Kidney (tissue), 14 donors: ENCODE data around the gene NEAT1. TPM values are rescaled to one million over a fixed set of nuclear protein-coding genes. Genes with fewer than 3 reads are reported as not detected.
A peak's percentile ranks its signal among the peaks of the same experiment; 100 is the strongest.

ENCODE experiments used
- DNase-seq, 5 donors: peaks; one replicate each; pipeline ENCODE4 v3.0.0-alpha.2; 2013 to 2020
- FAIRE-seq: peaks from 2 replicates; lab custom pipeline; 2012; peaks lifted over from hg19 to GRCh38; lab: Jason Lieb, UNC
- H3K27ac ChIP-seq, 2 donors: one replicate each; pipeline ENCODE4 v1.7.0; 2013; ENCODE audit warnings: low read depth in 2 of 2, low read length in 2 of 2, inconsistent platforms in 1 of 2
- H3K27me3 ChIP-seq: one replicate; pipeline ENCODE4 v1.7.1; 2013; ENCODE audit warnings: low read length, inconsistent platforms; ENCODE audit not compliant: control insufficient read depth, insufficient read depth
- H3K36me3 ChIP-seq, 3 donors: one replicate each; pipeline versions ENCODE4 v1.7.0 to v1.7.1; 2013; ENCODE audit warnings: low read length in 3 of 3, control low read depth in 1 of 3, inconsistent platforms in 1 of 3; ENCODE audit not compliant: insufficient read depth in 3 of 3, control insufficient read depth in 2 of 3
- H3K4me1 ChIP-seq, 3 donors: one replicate each; pipeline versions ENCODE4 v1.7.0 to v1.7.1; 2013; ENCODE audit warnings: low read length in 3 of 3, inconsistent platforms in 1 of 3, low read depth in 1 of 3; ENCODE audit not compliant: control insufficient read depth in 2 of 3, insufficient read depth in 2 of 3
- H3K4me3 ChIP-seq, 3 donors: one replicate each; pipeline versions ENCODE4 v1.7.0 to v1.8.1; 2013; ENCODE audit warnings: low read length in 3 of 3, control low read depth in 1 of 3, inconsistent platforms in 1 of 3
- H3K9ac ChIP-seq, 3 donors: one replicate each; pipeline versions ENCODE4 v1.7.0 to v1.7.1; 2013; ENCODE audit warnings: low read length in 3 of 3, control low read depth in 1 of 3, inconsistent platforms in 1 of 3
- H3K9me3 ChIP-seq, 3 donors: one replicate each; pipeline versions ENCODE4 v1.7.0 to v1.7.1; 2013; ENCODE audit warnings: low read length in 3 of 3, control low read depth in 1 of 3, inconsistent platforms in 1 of 3; ENCODE audit not compliant: control insufficient read depth in 2 of 3, insufficient read depth in 1 of 3
- CTCF ChIP-seq: IDR thresholded peaks from 3 replicates; pipeline ENCODE4 v1.5.1; 2012; ENCODE audit warnings: mild to moderate bottlenecking, moderate library complexity, borderline replicate concordance; ENCODE audit not compliant: insufficient read depth; ENCODE audit errors: extremely low read depth
- intact Hi-C: fragments of 100-400 bp; cut with DNase I; formaldehyde crosslinking; loops from one replicate; pipeline ENCODE4 v1.11.1; 2022
- polyA plus RNA-seq: library from polyadenylated mRNA; stranded (reverse); fragments of 350-450 nt; fragmentation: Illumina TruSeq; extraction: RNeasy Lipid Tissue Mini Kit (QIAGEN cat#74804); gene quantifications from one replicate; pipeline ENCODE4 v1.2.3, GENCODE V29; 2014; ENCODE audit warnings: low read depth, low replicate concordance; ENCODE audit not compliant: insufficient read depth
- total RNA-seq: library from RNA; stranded (reverse); fragmentation: NEBNext Ultra II Directional; extraction: Animal tissue kit (Norgen Biotek cat#: 25700); gene quantifications from one replicate; pipeline ENCODE4 v1.2.1, GENCODE V29; 2021
- donor health status: control.
- donor health status: control.
- donor health status: control.
- donor health status: control.
- donor health status: control.
- donor health status: DM: yes; HTN: yes; CAD: no.
- donor health status: Normal renal cell carcinoma (clear cell type).

Gene NEAT1
- total and polyA plus RNA-seq, 2 donors from 2014 or later: 595 to 1,006 TPM

GRCh38 chr11:65492637-65493366 is 70.2 kb downstream of the NEAT1 start:
- no peaks in the 10 kb centered on the region for H3K27me3 ChIP-seq
- DNase-seq (peak in 3 of 5 donors; percentile 74 to 92 (median 88)), FAIRE-seq (no peak)
- no peaks in the 10 kb centered on the region for H3K36me3 ChIP-seq
- peak overlapping the region; percentile 98 to 99 for H3K27ac ChIP-seq
- H3K9ac ChIP-seq: peak overlapping the region; percentile 3 to 68 (median 56)
- H3K9me3 ChIP-seq: no peaks in the 10 kb centered on the region
- peak overlapping the region in 2 of 3 donors; percentile 12 to 18 for H3K4me3 ChIP-seq
- intact Hi-C loops: no loop called here
- TF ChIP-seq CTCF: no peak
- H3K4me1 ChIP-seq: peaks cover 20 to 76% (median 72%) of the 10 kb centered on the region in 3 donors

- peaks cover 12 to 68% (median 64%) of the 10 kb centered on the region in 3 donors for H3K4me1 ChIP-seq
- no peaks in the 10 kb centered on the region for H3K36me3 ChIP-seq
- FAIRE-seq (no peak), DNase-seq (peak in 3 of 5 donors; percentile 64 to 87 (median 65))
- H3K27ac ChIP-seq: peak overlapping the region; percentile 98 to 99
- peak overlapping the region in 1 of 3 donors; percentile 18 for H3K4me3 ChIP-seq
- H3K9ac ChIP-seq: peak overlapping the region in 2 of 3 donors; percentile 56 to 68
- intact Hi-C loops: no loop called here
- no peaks in the 10 kb centered on the region for H3K9me3 ChIP-seq
- no peaks in the 10 kb centered on the region for H3K27me3 ChIP-seq
- no peak for TF ChIP-seq CTCF
These were observed 71.0 kb downstream of the NEAT1 start for GRCh38 chr11:65493367-65494176.

Other genes with a start within 250 kb of the NEAT1 start
- gene CAPN1, start 240.9 kb upstream of the NEAT1 start, total RNA-seq: 328 TPM
- gene CAPN1, start 240.9 kb upstream of the NEAT1 start, polyA plus RNA-seq: 92.5 TPM
- 6.5 TPM for gene POLA2, start 160.8 kb upstream of the NEAT1 start, total RNA-seq
- 13.6 TPM for gene POLA2, start 160.8 kb upstream of the NEAT1 start, polyA plus RNA-seq
- gene CDC42EP2, start 107.9 kb upstream of the NEAT1 start, total RNA-seq: 13.7 TPM
- 19.4 TPM for gene CDC42EP2, start 107.9 kb upstream of the NEAT1 start, polyA plus RNA-seq
- gene DPF2, start 88.9 kb upstream of the NEAT1 start, total RNA-seq: 58.5 TPM
- gene DPF2, start 88.9 kb upstream of the NEAT1 start, polyA plus RNA-seq: 25.9 TPM
- 0.19 TPM for gene TIGD3, start 68.0 kb upstream of the NEAT1 start, total RNA-seq
- gene TIGD3, start 68.0 kb upstream of the NEAT1 start, polyA plus RNA-seq: 0.95 TPM
- gene SLC25A45, start 40.2 kb upstream of the NEAT1 start, total RNA-seq: 14.7 TPM
- gene SLC25A45, start 40.2 kb upstream of the NEAT1 start, polyA plus RNA-seq: 4.1 TPM
- 41.3 TPM for gene FRMD8, start 36.2 kb upstream of the NEAT1 start, total RNA-seq
- 9.4 TPM for gene FRMD8, start 36.2 kb upstream of the NEAT1 start, polyA plus RNA-seq
- gene MALAT1, start 76.2 kb downstream of the NEAT1 start, total RNA-seq: 15,262 TPM
- gene MALAT1, start 76.2 kb downstream of the NEAT1 start, polyA plus RNA-seq: 219 TPM
- 72.2 TPM for gene SCYL1, start 102.3 kb downstream of the NEAT1 start, total RNA-seq
- 78.9 TPM for gene SCYL1, start 102.3 kb downstream of the NEAT1 start, polyA plus RNA-seq
- 165 TPM for gene LTBP3, start 135.6 kb downstream of the NEAT1 start, total RNA-seq
- 61.6 TPM for gene LTBP3, start 135.6 kb downstream of the NEAT1 start, polyA plus RNA-seq
- 32.0 TPM for gene ZNRD2, start 147.7 kb downstream of the NEAT1 start, total RNA-seq
- 60.4 TPM for gene ZNRD2, start 147.7 kb downstream of the NEAT1 start, polyA plus RNA-seq
- gene FAM89B, start 149.7 kb downstream of the NEAT1 start, total RNA-seq: 36.7 TPM
- 33.5 TPM for gene FAM89B, start 149.7 kb downstream of the NEAT1 start, polyA plus RNA-seq
- 95.4 TPM for gene EHBP1L1, start 153.3 kb downstream of the NEAT1 start, total RNA-seq
- gene EHBP1L1, start 153.3 kb downstream of the NEAT1 start, polyA plus RNA-seq: 20.5 TPM
- 0.25 TPM for gene KCNK7, start 173.0 kb downstream of the NEAT1 start, total RNA-seq
- not detected for gene KCNK7, start 173.0 kb downstream of the NEAT1 start, polyA plus RNA-seq
- gene MAP3K11, start 191.4 kb downstream of the NEAT1 start, total RNA-seq: 89.1 TPM
- 55.7 TPM for gene MAP3K11, start 191.4 kb downstream of the NEAT1 start, polyA plus RNA-seq
- 44.4 TPM for gene PCNX3, start 193.0 kb downstream of the NEAT1 start, total RNA-seq
- gene PCNX3, start 193.0 kb downstream of the NEAT1 start, polyA plus RNA-seq: 13.6 TPM
- gene SIPA1, start 215.3 kb downstream of the NEAT1 start, total RNA-seq: 71.0 TPM
- gene SIPA1, start 215.3 kb downstream of the NEAT1 start, polyA plus RNA-seq: 46.4 TPM
- 81.6 TPM for gene RELA, start 240.1 kb downstream of the NEAT1 start, total RNA-seq
- gene RELA, start 240.1 kb downstream of the NEAT1 start, polyA plus RNA-seq: 34.8 TPM